Activated T-cell treated with anti-CD3 and anti-CD28 coated beads for 4 hours (primary cell): ENCODE results near the gene ROR2.
"Not testable (repeated sequence)": the region's sequence is repeated elsewhere in the genome, so short reads cannot be mapped to it uniquely, and the experiment has no call there.

Experiments used
- DNase-seq: peaks from one replicate; pipeline ENCODE4 v3.0.0-alpha.2; 2020

The ROR2 gene

DNA sequence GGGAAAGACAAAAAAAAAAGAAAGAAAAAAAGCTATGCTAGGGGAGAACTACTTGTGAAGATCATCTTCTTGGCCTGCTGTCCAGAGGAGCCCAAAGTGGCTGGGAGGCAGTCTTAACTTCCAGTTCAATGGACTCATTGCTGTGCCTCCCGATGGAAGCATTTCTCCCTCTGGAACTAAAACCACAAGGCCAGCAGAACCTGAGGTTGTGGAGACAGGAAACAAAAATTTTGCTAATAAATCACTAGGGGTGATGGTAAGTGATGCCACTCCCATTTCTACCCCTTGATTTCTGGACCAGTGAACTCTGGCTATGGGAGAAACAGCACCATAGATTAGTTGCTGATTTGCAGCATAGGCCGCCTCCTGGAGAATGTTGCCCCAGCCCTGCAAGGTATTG is 402.9 kb downstream of the ROR2 start:
- DNase-seq: no peak

- no peak for DNase-seq
These were observed 403.5 kb downstream of the ROR2 start for GRCh38 chr9:91546574-91546973.

- no peak for DNase-seq
These were observed 408.3 kb downstream of the ROR2 start for GRCh38 chr9:91541734-91542133.

DNA sequence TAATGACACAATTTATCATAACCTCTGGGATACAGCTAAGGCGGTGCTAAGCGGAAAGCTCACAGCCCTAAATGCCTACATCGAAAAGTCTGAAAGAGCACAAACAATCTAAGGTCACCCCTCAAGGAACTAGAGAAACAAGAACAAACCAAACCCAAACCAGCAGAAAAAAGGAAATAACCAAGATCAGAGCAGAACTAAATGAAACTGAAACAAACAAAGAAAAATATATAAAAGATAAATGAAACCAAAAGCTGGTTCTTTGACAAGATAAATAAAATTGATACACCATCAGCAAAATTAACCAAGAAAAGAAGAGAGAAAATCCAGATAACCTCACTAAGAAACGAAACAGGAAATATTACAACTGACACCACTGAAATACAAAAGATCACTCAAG is 409.5 kb downstream of the ROR2 start:
- DNase-seq: not testable (repeated sequence)

GRCh38 chr9:91536211-91536691 is 413.8 kb downstream of the ROR2 start:
- DNase-seq: no peak

GRCh38 chr9:91534374-91534773 is 415.7 kb downstream of the ROR2 start:
- DNase-seq: no peak

GRCh38 chr9:91533382-91533781 is 416.6 kb downstream of the ROR2 start:
- no peak for DNase-seq

DNA sequence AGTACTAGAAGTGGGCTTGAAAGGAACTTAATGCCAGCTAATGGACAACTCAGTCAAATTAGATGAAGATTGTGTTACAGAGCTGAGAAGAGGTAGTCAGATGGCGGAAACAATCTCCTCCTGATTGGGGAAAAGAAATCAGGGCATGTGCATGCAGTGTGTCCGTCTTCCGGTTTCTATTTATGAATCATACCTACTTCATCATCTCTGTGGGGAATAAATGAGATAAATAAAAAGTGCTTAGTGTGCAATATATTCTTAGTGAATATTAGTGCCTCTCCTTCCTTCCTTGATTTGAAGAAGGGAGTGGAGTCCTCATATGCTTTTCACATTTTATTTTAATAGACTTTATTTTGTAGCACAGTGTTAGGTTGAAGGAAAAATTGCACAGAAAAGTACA is 417.7 kb downstream of the ROR2 start:
- no peak for DNase-seq

DNA sequence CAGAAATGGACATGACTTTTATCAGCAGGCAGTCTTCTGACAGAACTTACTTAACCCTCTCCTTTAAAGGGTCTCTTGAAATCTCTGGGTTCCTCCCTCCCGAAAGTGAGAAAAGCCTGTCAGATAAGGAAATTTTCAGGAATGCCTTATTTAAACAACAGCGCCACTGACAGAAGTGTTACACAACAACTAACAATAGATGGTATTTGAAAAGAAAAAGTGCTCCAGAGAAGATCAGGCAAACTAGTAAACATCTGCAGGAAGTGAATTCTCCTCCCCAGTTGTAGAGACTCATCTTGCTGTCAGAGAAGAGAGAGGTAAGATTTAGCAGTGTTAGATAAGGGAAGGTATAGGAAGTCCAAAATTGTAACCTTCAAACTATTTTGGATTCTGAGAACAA is 419.2 kb downstream of the ROR2 start:
- no peak for DNase-seq

- no peak for DNase-seq
These were observed 427.5 kb downstream of the ROR2 start for GRCh38 chr9:91522481-91522880.

DNA sequence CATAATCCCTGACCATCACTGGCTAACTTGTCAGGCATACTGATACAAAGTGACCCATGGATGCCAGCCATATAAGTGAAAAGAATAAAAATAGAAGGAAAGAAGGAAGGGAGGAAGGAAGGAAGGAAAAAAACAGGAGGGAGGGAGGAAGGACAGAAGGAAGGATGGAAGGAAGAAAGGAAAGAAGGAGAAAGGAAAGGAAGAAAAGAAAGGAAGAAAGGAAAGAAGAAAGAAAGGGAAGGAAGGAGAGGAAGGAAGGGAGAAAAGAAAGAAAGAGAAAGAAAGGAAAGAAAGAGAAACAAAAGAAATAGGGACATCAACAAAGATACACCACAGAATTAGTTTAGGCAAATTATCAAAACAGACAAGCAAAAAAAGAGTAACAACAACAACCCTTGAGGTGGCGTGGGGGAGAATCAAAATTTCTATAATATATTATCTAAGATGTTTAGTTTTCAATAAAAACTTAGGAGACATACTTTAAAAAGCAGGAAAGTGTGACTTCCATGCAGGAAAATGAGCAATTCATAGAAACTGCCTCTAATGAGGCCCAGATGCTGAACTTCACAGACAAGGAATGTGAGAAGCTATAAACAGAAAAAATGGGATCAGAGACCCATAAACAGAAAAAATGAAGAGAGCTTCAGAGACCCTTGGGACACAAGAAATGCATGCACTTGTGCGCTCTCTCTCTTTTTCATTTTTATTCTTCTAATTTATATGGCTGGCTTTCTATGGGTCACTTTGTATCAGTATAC is 430.3 kb downstream of the ROR2 start:
- DNase-seq: no peak

- no peak for DNase-seq
These were observed 431.6 kb downstream of the ROR2 start for GRCh38 chr9:91518462-91518861.

GRCh38 chr9:91517801-91518200 is 432.2 kb downstream of the ROR2 start:
- DNase-seq: no peak

- not testable (repeated sequence) for DNase-seq
These were observed 432.7 kb downstream of the ROR2 start for GRCh38 chr9:91517332-91517731.

DNA sequence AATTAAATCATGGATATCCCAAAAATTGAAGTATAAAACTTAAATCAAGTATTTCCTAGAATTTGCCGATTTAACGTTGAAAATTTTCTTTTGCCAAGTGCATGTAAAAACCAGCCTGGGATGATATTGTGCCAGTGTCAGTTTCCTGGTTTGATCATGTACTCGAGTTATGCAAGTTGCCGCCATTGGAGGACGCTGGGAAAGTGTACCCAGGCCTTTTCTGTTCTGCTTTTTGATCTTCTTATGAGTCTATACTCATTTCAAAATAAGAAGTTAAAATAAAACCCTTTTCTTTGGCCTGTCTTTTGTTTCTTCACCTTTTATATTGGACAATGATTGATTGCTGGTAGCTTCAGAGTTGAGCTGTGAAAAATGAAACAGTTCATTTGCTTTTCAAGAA is 433.3 kb downstream of the ROR2 start:
- no peak for DNase-seq

DNA sequence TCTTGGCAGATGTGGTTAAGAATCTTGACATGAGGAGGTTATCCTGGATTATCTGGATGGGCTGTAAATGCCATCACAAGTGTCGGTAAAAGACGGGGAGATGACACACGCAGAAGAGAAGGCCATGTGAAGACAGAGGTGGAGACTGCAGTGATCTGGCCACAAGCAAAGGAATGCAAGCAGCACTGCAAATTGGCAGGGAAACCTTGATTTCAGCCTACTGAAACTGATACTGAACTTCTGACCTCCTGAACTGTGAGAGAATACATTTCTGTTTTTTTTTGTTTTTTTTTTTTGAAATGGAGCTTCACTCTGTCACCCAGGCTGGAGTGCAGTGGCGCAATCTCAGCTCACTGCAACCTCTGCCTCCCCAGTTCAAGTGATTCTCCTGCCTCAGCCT is 433.9 kb downstream of the ROR2 start:
- DNase-seq: no peak

- DNase-seq: no peak
These were observed 434.8 kb downstream of the ROR2 start for GRCh38 chr9:91515074-91515687.
